CD8-positive, alpha-beta memory T cell (primary cell): Measurements from ENCODE around the gene LCE3D. TPM values are rescaled to one million over a fixed set of nuclear protein-coding genes. Genes with fewer than 3 reads are reported as not detected.

ENCODE experiments used
- CTCF ChIA-PET: fragments of 350-600 bp; sonication (Branson Sonifier 250); formaldehyde crosslinking; loops from one replicate; lab custom pipeline; 2021; ENCODE audit warnings: antibody characterized with exemption; lab: Charles Lee
- POLR2A ChIA-PET: fragments of 350-600 bp; sonication (Branson Sonifier 250); formaldehyde crosslinking; loops from one replicate; lab custom pipeline; 2021; ENCODE audit warnings: antibody characterized with exemption; lab: Charles Lee
- DNase-seq, 5 donors: peaks; one replicate each; pipeline versions ENCODE4 v3.0.0 to v3.0.0-alpha.2; 2020 to 2022; ENCODE audit warnings: mixed read lengths in 1 of 5
- H3K27ac ChIP-seq: one replicate; pipeline ENCODE4 v1.7.0; 2013; ENCODE audit warnings: low read depth, mild to moderate bottlenecking, low read length, moderate library complexity
- H3K27me3 ChIP-seq: 2 replicates; pipeline ENCODE4 v1.7.0; 2013; ENCODE audit warnings: low read length, mild to moderate bottlenecking; ENCODE audit not compliant: insufficient read depth, poor library complexity, severe bottlenecking
- H3K36me3 ChIP-seq: 2 replicates; pipeline ENCODE4 v1.7.0; 2013; ENCODE audit warnings: mild to moderate bottlenecking, low read length, moderate library complexity; ENCODE audit not compliant: insufficient read depth
- H3K4me1 ChIP-seq: 2 replicates; pipeline ENCODE4 v1.7.0; 2013; ENCODE audit warnings: mild to moderate bottlenecking, low read length, moderate library complexity; ENCODE audit not compliant: insufficient read depth
- H3K4me3 ChIP-seq: 2 replicates; pipeline ENCODE4 v1.7.0; 2013; ENCODE audit warnings: mild to moderate bottlenecking, low read length
- H3K9me3 ChIP-seq: 2 replicates; pipeline ENCODE4 v1.7.0; 2013; ENCODE audit warnings: mild to moderate bottlenecking, low read length
- H3K27ac Mint-ChIP-seq, 8 donors: one replicate each; pipeline ENCODE4 v1.8.0; 2020 to 2021; ENCODE audit warnings: mixed read lengths in 8 of 8, mild to moderate bottlenecking in 6 of 8, inconsistent platforms in 3 of 8, moderate library complexity in 3 of 8
- H3K27me3 Mint-ChIP-seq, 2 donors: one replicate each; pipeline ENCODE4 v1.8.0; 2020 to 2021; ENCODE audit warnings: mixed read lengths in 2 of 2, mild to moderate bottlenecking in 1 of 2, moderate library complexity in 1 of 2
- H3K36me3 Mint-ChIP-seq, 3 donors: one replicate each; pipeline ENCODE4 v1.8.0; 2020 to 2021; ENCODE audit warnings: mixed read lengths in 3 of 3, inconsistent platforms in 1 of 3, mild to moderate bottlenecking in 1 of 3
- H3K4me1 Mint-ChIP-seq, 3 donors: one replicate each; pipeline ENCODE4 v1.8.0; 2020 to 2021; ENCODE audit warnings: mixed read lengths in 3 of 3, inconsistent platforms in 1 of 3, mild to moderate bottlenecking in 1 of 3
- H3K4me3 Mint-ChIP-seq, 7 donors: one replicate each; pipeline ENCODE4 v1.8.0; 2020 to 2021; ENCODE audit warnings: mixed read lengths in 7 of 7, mild to moderate bottlenecking in 6 of 7, moderate library complexity in 4 of 7, inconsistent platforms in 2 of 7
- H3K9me3 Mint-ChIP-seq, 5 donors: one replicate each; pipeline ENCODE4 v1.8.0; 2020 to 2022; ENCODE audit warnings: mixed read lengths in 5 of 5, mild to moderate bottlenecking in 3 of 5, moderate library complexity in 2 of 5, inconsistent platforms in 1 of 5
- polyA plus RNA-seq: library from polyadenylated mRNA; unstranded; fragments of 300-500 nt; fragmentation: Illumina TruSeq; gene quantifications from one replicate; pipeline ENCODE4 v1.2.3, GENCODE V29; 2021
- total RNA-seq, 2 experiments: library from RNA; stranded (reverse); gene quantifications; one replicate each; pipeline ENCODE4 v1.2.3, GENCODE V29; 2021

The LCE3D gene, protein sequence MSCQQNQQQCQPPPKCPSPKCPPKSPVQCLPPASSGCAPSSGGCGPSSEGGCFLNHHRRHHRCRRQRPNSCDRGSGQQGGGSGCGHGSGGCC
- total RNA-seq (not detected), polyA plus RNA-seq (not detected)

GRCh38 chr1:152580433-152580832 is at the start of gene LCE3D:
Gene LCE3D, minus strand, starts transcription at chr1:152580516. Its CDS starts 580 bp downstream, at chr1:152579936.
- no peaks in the 10 kb centered on the region for H3K4me1 Mint-ChIP-seq
- Histone ChIP-seq H3K27ac (no peak within 1 kb of the TSS), H3K4me3 (no peak within 1 kb of the TSS), H3K4me1 (no peaks in the 10 kb centered on the region), H3K36me3 (no peaks in the 10 kb centered on the region), H3K9me3 (no peaks in the 10 kb centered on the region), H3K27me3 (no peaks in the 10 kb centered on the region)
- peaks cover 12 to 38% of the 10 kb centered on the region in 2 donors for H3K27me3 Mint-ChIP-seq
- H3K36me3 Mint-ChIP-seq = no peaks in the 10 kb centered on the region
- H3K4me3 Mint-ChIP-seq = peak within 1 kb of the TSS in 1 of 7 donors; percentile 9
- DNase-seq = no peak
- H3K9me3 Mint-ChIP-seq = peaks cover 0 to 2% (median 0%) of the 10 kb centered on the region in 5 donors
- POLR2A ChIA-PET = no interaction called here
- CTCF ChIA-PET = no interaction called here
- no peak within 1 kb of the TSS for H3K27ac Mint-ChIP-seq

GRCh38 chr1:152626744-152627143 is 46.4 kb upstream of the LCE3D start:
- H3K27me3 Mint-ChIP-seq = peaks cover 16 to 46% of the 10 kb centered on the region in 2 donors
- CTCF ChIA-PET = no interaction called here

DNA sequence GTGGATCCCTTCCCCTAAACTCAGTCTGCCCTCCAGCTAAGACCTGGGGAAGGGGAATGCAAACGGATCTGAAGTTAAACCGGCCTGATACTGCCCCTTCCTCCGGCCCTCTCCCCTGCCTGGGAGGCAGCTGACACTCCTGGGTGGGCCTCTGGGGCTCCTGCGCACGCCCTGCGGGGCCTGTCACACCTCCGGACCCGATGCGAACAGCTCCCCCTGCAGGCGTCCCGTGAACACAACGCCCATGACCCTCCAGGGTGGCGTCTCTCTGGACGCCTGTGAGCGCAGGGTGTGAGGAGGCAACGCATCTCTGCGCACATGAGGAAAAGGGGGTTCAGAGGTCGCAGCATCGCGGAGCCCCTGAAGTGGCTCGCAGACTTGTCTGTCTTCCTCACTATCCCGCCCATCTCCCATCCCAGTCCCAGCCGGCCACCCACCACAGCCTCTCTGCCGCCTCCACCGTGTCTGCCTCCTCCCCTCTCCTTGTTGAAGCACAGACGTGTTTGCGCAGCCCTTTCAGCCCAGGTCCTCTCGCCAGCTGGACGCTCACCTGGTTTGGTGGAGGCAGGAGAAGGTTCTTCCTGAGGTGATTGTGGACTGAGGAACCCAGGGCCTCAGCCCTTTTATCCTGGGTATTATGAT is 43.0 kb upstream of the LCE3D start:
- Histone ChIP-seq H3K27ac (no peak overlapping the region), H3K36me3 (no peaks in the 10 kb centered on the region), H3K27me3 (no peaks in the 10 kb centered on the region), H3K9me3 (no peaks in the 10 kb centered on the region), H3K4me1 (no peaks in the 10 kb centered on the region), H3K4me3 (no peak overlapping the region)
- no peak for DNase-seq
- peaks cover 0 to 5% (median 0%) of the 10 kb centered on the region in 3 donors for H3K4me1 Mint-ChIP-seq
- peaks cover 10 to 28% of the 10 kb centered on the region in 2 donors for H3K27me3 Mint-ChIP-seq
- no peak overlapping the region for H3K27ac Mint-ChIP-seq
- H3K4me3 Mint-ChIP-seq = no peak overlapping the region
- no peaks in the 10 kb centered on the region for H3K36me3 Mint-ChIP-seq
- ChIA-PET POLR2A (no interaction called here), CTCF (no interaction called here)
- peaks cover 0 to 13% (median 10%) of the 10 kb centered on the region in 5 donors for H3K9me3 Mint-ChIP-seq

More at GRCh38 chr1:152626744-152627143, 46.4 kb upstream of the LCE3D start:
- Mint-ChIP-seq H3K4me1 (peaks cover 0 to 5% (median 0%) of the 10 kb centered on the region in 3 donors), H3K4me3 (no peak overlapping the region), H3K36me3 (peaks cover 0 to 4% (median 0%) of the 10 kb centered on the region in 3 donors), H3K9me3 (peaks cover 0 to 3% (median 0%) of the 10 kb centered on the region in 5 donors), H3K27ac (no peak overlapping the region)
- POLR2A ChIA-PET = no interaction called here
- no peak for DNase-seq
- Histone ChIP-seq H3K4me1 (no peaks in the 10 kb centered on the region), H3K4me3 (no peak overlapping the region), H3K27me3 (no peaks in the 10 kb centered on the region), H3K27ac (no peak overlapping the region), H3K9me3 (no peaks in the 10 kb centered on the region), H3K36me3 (no peaks in the 10 kb centered on the region)

- H3K4me1 Mint-ChIP-seq = peaks cover 0 to 5% (median 0%) of the 10 kb centered on the region in 3 donors
- no peak within 1 kb of the TSS for H3K4me3 Mint-ChIP-seq
- H3K9me3 Mint-ChIP-seq = peaks cover 3 to 13% (median 12%) of the 10 kb centered on the region in 5 donors
- H3K27ac Mint-ChIP-seq = peak within 1 kb of the TSS in 1 of 8 donors; percentile 64
- H3K27me3 Mint-ChIP-seq = peaks cover 10 to 23% of the 10 kb centered on the region in 2 donors
- no peaks in the 10 kb centered on the region for H3K27me3 ChIP-seq
- H3K27ac ChIP-seq = no peak within 1 kb of the TSS
- H3K4me1 ChIP-seq = no peaks in the 10 kb centered on the region
- H3K36me3 Mint-ChIP-seq = no peaks in the 10 kb centered on the region
- POLR2A ChIA-PET = no interaction called here
- no peak for DNase-seq
- no peaks in the 10 kb centered on the region for H3K9me3 ChIP-seq
- H3K36me3 ChIP-seq = no peaks in the 10 kb centered on the region
- CTCF ChIA-PET = no interaction called here
- H3K4me3 ChIP-seq = no peak within 1 kb of the TSS
These were observed 42.5 kb upstream of the LCE3D start, which contains the start of gene LCE3A for GRCh38 chr1:152622803-152623202. Gene LCE3A, minus strand, starts transcription at chr1:152623103. Its CDS starts 0 bp downstream, at chr1:152623103.

DNA sequence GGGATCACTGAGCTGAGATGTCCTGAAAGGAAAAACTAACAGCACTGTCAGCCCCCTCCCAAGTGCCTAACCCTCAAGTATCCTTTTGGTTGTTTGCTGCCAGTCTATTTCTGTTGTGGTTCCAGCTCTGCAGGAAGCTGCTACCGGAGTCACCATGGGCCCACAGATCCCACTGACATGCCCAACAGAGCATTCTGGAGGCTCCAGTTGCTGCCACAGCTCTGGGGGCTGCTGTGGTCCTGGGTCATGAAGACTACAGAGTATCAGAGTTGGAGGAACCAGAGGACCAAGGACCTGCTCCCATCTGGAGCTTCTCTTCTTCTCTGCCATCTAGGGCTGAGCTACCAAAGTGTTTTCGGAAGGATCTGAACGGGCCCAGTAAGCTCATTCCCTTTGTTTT is 41.7 kb upstream of the LCE3D start:
- DNase-seq = no peak
- Histone ChIP-seq H3K27me3 (no peaks in the 10 kb centered on the region), H3K27ac (no peak overlapping the region), H3K36me3 (no peaks in the 10 kb centered on the region), H3K4me3 (no peak overlapping the region), H3K9me3 (no peaks in the 10 kb centered on the region), H3K4me1 (no peaks in the 10 kb centered on the region)
- no peak overlapping the region for H3K27ac Mint-ChIP-seq
- peaks cover 0 to 5% (median 0%) of the 10 kb centered on the region in 3 donors for H3K4me1 Mint-ChIP-seq
- CTCF ChIA-PET = no interaction called here
- H3K4me3 Mint-ChIP-seq = no peak overlapping the region
- H3K9me3 Mint-ChIP-seq = peaks cover 9 to 16% (median 16%) of the 10 kb centered on the region in 5 donors
- peaks cover 8 to 18% of the 10 kb centered on the region in 2 donors for H3K27me3 Mint-ChIP-seq
- H3K36me3 Mint-ChIP-seq = no peaks in the 10 kb centered on the region
- POLR2A ChIA-PET = no interaction called here

DNA sequence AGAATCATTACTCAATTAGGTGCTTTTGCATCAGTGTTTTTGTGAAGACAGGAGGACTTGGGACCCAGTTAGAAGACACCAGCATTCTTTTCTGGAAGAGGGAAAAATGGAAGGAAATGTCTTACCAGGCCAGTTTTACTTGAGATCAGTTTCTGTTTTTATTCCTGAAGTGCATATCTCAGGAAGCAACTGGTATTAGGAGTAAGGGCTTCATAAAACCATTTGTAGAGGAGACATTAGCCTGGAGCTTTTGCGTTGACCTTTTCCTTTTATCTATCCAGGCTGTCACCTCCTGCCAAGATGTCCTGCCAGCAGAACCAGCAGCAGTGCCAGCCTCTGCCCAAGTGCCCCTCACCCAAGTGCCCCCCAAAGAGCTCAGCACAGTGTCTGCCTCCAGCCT is 33.2 kb upstream of the LCE3D start, which contains the start of gene LCE3B:
Gene LCE3B (plus strand): TSS at position 301 of the 400 bp plus-strand sequence. CDS start 0 bp downstream, at position 301.
- no peak for DNase-seq
- H3K9me3 Mint-ChIP-seq = peaks cover 6 to 9% (median 8%) of the 10 kb centered on the region in 5 donors
- no peaks in the 10 kb centered on the region for H3K36me3 Mint-ChIP-seq
- no peak within 1 kb of the TSS for H3K4me3 Mint-ChIP-seq
- no peaks in the 10 kb centered on the region for H3K4me1 Mint-ChIP-seq
- H3K27me3 ChIP-seq = no peaks in the 10 kb centered on the region
- no peaks in the 10 kb centered on the region for H3K36me3 ChIP-seq
- POLR2A ChIA-PET = no interaction called here
- H3K27me3 Mint-ChIP-seq = peaks cover 3 to 22% of the 10 kb centered on the region in 2 donors
- H3K27ac ChIP-seq = no peak within 1 kb of the TSS
- H3K4me3 ChIP-seq = no peak within 1 kb of the TSS
- H3K4me1 ChIP-seq = no peaks in the 10 kb centered on the region
- CTCF ChIA-PET = no interaction called here
- H3K9me3 ChIP-seq = no peaks in the 10 kb centered on the region
- no peak within 1 kb of the TSS for H3K27ac Mint-ChIP-seq

- Histone ChIP-seq H3K4me3 (no peak within 1 kb of the TSS), H3K4me1 (no peaks in the 10 kb centered on the region), H3K9me3 (no peaks in the 10 kb centered on the region), H3K36me3 (no peaks in the 10 kb centered on the region), H3K27me3 (no peaks in the 10 kb centered on the region), H3K27ac (no peak within 1 kb of the TSS)
- no peaks in the 10 kb centered on the region for H3K36me3 Mint-ChIP-seq
- peaks cover 0 to 11% (median 0%) of the 10 kb centered on the region in 5 donors for H3K9me3 Mint-ChIP-seq
- no peak within 1 kb of the TSS for H3K27ac Mint-ChIP-seq
- no peak for DNase-seq
- ChIA-PET CTCF (no interaction called here), POLR2A (no interaction called here)
- H3K4me1 Mint-ChIP-seq = no peaks in the 10 kb centered on the region
- H3K4me3 Mint-ChIP-seq = no peak within 1 kb of the TSS
- H3K27me3 Mint-ChIP-seq = peaks cover 4 to 12% of the 10 kb centered on the region in 2 donors
These were observed 19.6 kb upstream of the LCE3D start, which contains the start of gene LCE3C for GRCh38 chr1:152599934-152600333. Gene LCE3C, plus strand, starts transcription at chr1:152600234. Its CDS starts 498 bp downstream, at chr1:152600732.

- POLR2A ChIA-PET = no interaction called here
- no peak for DNase-seq
- Histone ChIP-seq H3K36me3 (no peaks in the 10 kb centered on the region), H3K9me3 (no peaks in the 10 kb centered on the region), H3K4me1 (no peaks in the 10 kb centered on the region), H3K4me3 (no peak overlapping the region), H3K27ac (no peak overlapping the region), H3K27me3 (no peaks in the 10 kb centered on the region)
- Mint-ChIP-seq H3K4me3 (no peak overlapping the region), H3K36me3 (no peaks in the 10 kb centered on the region), H3K27ac (no peak overlapping the region), H3K27me3 (peaks cover 4 to 7% of the 10 kb centered on the region in 2 donors), H3K4me1 (no peaks in the 10 kb centered on the region), H3K9me3 (peaks cover 0 to 11% (median 0%) of the 10 kb centered on the region in 5 donors)
- CTCF ChIA-PET = no interaction called here
These were observed 16.7 kb upstream of the LCE3D start for GRCh38 chr1:152596986-152597385.
